OCI-LY3 (cell line): ENCODE data around the gene RAB13.

Experiments used
- H2AFZ ChIP-seq: fragments of 200-600, 300-600 bp; shearing (Covaris generic); 2 replicates; pipeline ENCODE4 v1.6.0; 2014; ENCODE audit warnings: antibody characterized with exemption, low read depth, low read length
- H3K27ac ChIP-seq: fragments of 200-600, 300-600 bp; sonication (generic); 2 replicates; pipeline ENCODE4 v1.5.1; 2014; ENCODE audit warnings: mild to moderate bottlenecking, low read length, moderate library complexity, mixed read lengths
- H3K27me3 ChIP-seq: fragments of 200-600, 300-600 bp; sonication (generic); 2 replicates; pipeline ENCODE4 v1.6.1; 2014; ENCODE audit warnings: low read depth, low read length, mixed read lengths
- H3K36me3 ChIP-seq: fragments of 200-600, 300-600 bp; sonication (generic); replicated peaks from 2 replicates; pipeline ENCODE3; 2014; ENCODE audit warnings: low read depth, low read length, mixed read lengths
- H3K4me1 ChIP-seq: fragments of 300-600, 200-600 bp; sonication (generic); 2 replicates; pipeline ENCODE4 v1.6.1; 2014; ENCODE audit warnings: low read length, mixed read lengths
- H3K4me2 ChIP-seq: fragments of 200-600, 300-600 bp; sonication (generic); 2 replicates; pipeline ENCODE4 v1.6.1; 2014; ENCODE audit warnings: low read length, mixed read lengths
- H3K4me3 ChIP-seq: fragments of 300-600, 200-600 bp; sonication (generic); 2 replicates; pipeline ENCODE4 v1.5.1; 2014; ENCODE audit warnings: antibody characterized with exemption, mild to moderate bottlenecking, low read length, moderate library complexity
- H3K79me2 ChIP-seq: fragments of 300-600, 200-600 bp; shearing (Covaris generic); 2 replicates; pipeline ENCODE4 v1.6.1; 2014; ENCODE audit warnings: mild to moderate bottlenecking, low read length, mixed read lengths
- H3K9ac ChIP-seq: fragments of 300-600, 200-600 bp; shearing (Covaris generic); 2 replicates; pipeline ENCODE4 v1.6.0; 2014; ENCODE audit warnings: mild to moderate bottlenecking, low read length, moderate library complexity
- H3K9me3 ChIP-seq: fragments of 200-600, 300-600 bp; shearing (Covaris generic); 2 replicates; pipeline ENCODE4 v1.6.1; 2014; ENCODE audit warnings: low read length, mixed read lengths; ENCODE audit not compliant: insufficient read depth
- H4K20me1 ChIP-seq: fragments of 200-600, 300-600 bp; sonication (generic); 2 replicates; pipeline ENCODE4 v1.6.1; 2016; ENCODE audit warnings: low read length, mixed read lengths; ENCODE audit not compliant: insufficient read depth
- CTCF ChIP-seq: fragments of 200-600, 300-600 bp; sonication (generic); IDR thresholded peaks from 2 replicates; pipeline ENCODE4 v1.5.1; 2014; ENCODE audit warnings: antibody characterized with exemption, low read length, low read depth
- EZH2phosphoT487 ChIP-seq: fragments of 200-600 bp; shearing (Covaris generic); IDR thresholded peaks from 2 replicates; pipeline ENCODE4 v1.6.1; 2018; ENCODE audit warnings: antibody characterized with exemption, mixed run types, low read depth

The RAB13 gene

DNA sequence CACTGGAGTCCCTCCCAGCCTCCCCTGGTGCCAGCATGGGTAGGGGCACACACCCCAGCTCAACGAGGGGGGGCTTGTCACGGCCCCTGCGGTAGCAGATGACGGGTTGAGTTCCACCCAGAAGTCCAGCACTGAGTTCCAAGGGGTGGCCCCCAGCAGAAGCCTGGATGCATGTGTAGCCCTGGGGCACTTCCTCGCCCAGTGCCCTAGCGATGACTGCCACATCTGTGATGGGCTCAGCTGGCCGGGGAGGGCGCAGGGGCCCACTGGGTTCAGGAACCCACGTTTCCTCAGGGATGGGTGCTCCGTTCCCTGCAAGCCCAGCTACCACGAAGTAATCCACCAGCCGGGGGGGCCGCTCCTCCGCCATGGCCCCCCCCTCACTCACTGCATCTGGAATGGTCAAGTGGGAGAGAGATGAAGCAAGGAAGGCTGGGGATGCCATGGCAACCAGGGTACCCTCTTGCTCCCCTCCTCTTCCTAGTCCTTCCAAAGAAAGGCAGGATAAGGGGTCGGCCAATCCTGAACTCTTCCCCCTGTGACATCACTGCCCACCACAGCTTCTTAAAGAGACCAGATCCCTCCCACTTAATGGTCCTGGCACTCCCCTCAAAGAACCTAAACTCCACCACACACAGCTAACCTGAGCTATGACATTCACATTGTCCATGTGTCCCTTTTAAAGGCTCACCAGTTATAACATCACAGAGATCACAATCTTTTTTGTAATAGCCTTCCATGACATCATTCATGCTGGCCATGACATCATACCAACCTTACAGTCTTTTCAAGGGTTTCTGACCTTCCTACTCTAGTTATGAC lies 41.9 kb downstream of the RAB13 start:
- H3K9ac ChIP-seq: peak overlapping the region; percentile 98
- H3K4me1 ChIP-seq: peaks cover 44% of the 10 kb centered on the region
- H3K27ac ChIP-seq: peak overlapping the region; percentile 94
- H3K79me2 ChIP-seq: peaks cover 41% of the 10 kb centered on the region
- H3K9me3 ChIP-seq: no peaks in the 10 kb centered on the region
- H3K36me3 ChIP-seq: peaks cover 69% of the 10 kb centered on the region
- TF ChIP-seq CTCF (no peak), EZH2phosphoT487 (no peak)
- H3K4me3 ChIP-seq: peak overlapping the region; percentile 83
- H4K20me1 ChIP-seq: no peaks in the 10 kb centered on the region
- peak overlapping the region; percentile 94 for H3K4me2 ChIP-seq
- H2AFZ ChIP-seq: no peak overlapping the region
- no peaks in the 10 kb centered on the region for H3K27me3 ChIP-seq

DNA sequence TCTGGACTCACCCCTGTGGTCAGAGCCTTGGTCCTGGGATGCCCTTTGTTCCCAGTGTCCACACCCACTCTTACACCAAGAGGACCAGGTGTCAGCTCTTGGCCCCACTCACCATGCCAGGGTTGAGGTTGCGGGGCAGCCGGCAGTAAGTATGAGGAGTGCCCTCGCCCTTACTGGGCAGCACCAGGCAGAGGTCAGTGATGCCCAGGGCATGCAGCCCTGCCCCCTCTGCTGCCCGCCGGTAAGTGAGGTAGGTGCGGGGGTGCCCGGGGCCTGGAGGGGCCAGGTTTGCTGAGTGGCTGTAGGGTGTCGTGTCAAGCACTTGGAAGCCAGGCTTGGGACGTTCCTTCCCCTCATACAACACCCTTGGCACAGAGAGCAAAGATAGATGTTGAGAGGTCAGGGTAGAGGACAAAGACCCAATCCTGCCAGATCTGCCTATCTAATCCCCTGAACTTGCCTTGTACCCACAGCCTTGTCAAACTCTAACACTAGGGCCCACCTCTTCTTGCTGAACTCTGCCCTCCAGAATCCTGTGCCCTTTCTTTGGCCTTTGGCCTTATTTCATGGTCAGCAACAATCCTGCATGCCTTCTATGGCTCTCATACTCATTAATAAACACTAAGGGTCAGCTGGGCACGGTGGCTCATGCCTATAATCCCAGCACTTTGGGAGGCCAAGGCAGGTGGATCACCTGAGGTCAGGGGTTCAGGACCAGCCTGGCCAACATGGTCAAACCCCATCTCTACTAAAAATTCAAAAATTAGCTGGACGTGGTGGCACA lies 43.2 kb downstream of the RAB13 start:
- Histone ChIP-seq H3K4me3 (no peak overlapping the region), H3K27me3 (no peaks in the 10 kb centered on the region), H3K9ac (no peak overlapping the region), H3K27ac (no peak overlapping the region), H3K4me2 (no peak overlapping the region), H3K4me1 (peaks cover 32% of the 10 kb centered on the region), H3K36me3 (peaks cover 63% of the 10 kb centered on the region), H3K9me3 (no peaks in the 10 kb centered on the region), H4K20me1 (no peaks in the 10 kb centered on the region), H3K79me2 (peaks cover 32% of the 10 kb centered on the region), H2AFZ (no peak overlapping the region)
- no peak for TF ChIP-seq EZH2phosphoT487
- no peak for TF ChIP-seq CTCF

- Histone ChIP-seq H3K27me3 (no peaks in the 10 kb centered on the region), H3K4me2 (no peak overlapping the region), H3K79me2 (peaks cover 32% of the 10 kb centered on the region), H2AFZ (no peak overlapping the region), H3K4me3 (no peak overlapping the region), H3K36me3 (peaks cover 66% of the 10 kb centered on the region), H3K9me3 (no peaks in the 10 kb centered on the region), H3K9ac (no peak overlapping the region), H4K20me1 (no peaks in the 10 kb centered on the region), H3K4me1 (peaks cover 23% of the 10 kb centered on the region), H3K27ac (no peak overlapping the region)
- TF ChIP-seq EZH2phosphoT487 (no peak), CTCF (no peak)
Measured at GRCh38 chr1:153941826-153942725, 44.1 kb downstream of the RAB13 start.
